GM06990 (cell line): Measurements from ENCODE around the gene ASIC5.

Experiments
- DNase-seq: peaks from one replicate; pipeline ENCODE4 v3.0.0-alpha.2; 2011; ENCODE audit not compliant: insufficient read length; ENCODE audit errors: extremely low read depth
- H3K27me3 ChIP-seq: replicated peaks from 2 replicates; pipeline ENCODE4 v1.6.0; 2011; ENCODE audit warnings: low read length; ENCODE audit not compliant: control insufficient read depth, insufficient read depth
- H3K36me3 ChIP-seq: 2 replicates; pipeline ENCODE4 v1.5.1; 2011; ENCODE audit warnings: low read length; ENCODE audit not compliant: control insufficient read depth, insufficient read depth
- H3K4me3 ChIP-seq: replicated peaks from 2 replicates; pipeline ENCODE4 v1.5.1; 2011; ENCODE audit warnings: low read depth, mild to moderate bottlenecking, control low read depth, low read length
- TF ChIP-seq, protein P1 (sequence below): IDR thresholded peaks from 2 replicates; pipeline ENCODE4 v1.5.1; 2011; ENCODE audit warnings: low read length, control low read depth, mild to moderate bottlenecking, inconsistent platforms; ENCODE audit not compliant: insufficient read depth, poor library complexity, severe bottlenecking

The ASIC5 gene, protein sequence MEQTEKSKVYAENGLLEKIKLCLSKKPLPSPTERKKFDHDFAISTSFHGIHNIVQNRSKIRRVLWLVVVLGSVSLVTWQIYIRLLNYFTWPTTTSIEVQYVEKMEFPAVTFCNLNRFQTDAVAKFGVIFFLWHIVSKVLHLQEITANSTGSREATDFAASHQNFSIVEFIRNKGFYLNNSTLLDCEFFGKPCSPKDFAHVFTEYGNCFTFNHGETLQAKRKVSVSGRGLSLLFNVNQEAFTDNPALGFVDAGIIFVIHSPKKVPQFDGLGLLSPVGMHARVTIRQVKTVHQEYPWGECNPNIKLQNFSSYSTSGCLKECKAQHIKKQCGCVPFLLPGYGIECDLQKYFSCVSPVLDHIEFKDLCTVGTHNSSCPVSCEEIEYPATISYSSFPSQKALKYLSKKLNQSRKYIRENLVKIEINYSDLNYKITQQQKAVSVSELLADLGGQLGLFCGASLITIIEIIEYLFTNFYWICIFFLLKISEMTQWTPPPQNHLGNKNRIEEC

DNA sequence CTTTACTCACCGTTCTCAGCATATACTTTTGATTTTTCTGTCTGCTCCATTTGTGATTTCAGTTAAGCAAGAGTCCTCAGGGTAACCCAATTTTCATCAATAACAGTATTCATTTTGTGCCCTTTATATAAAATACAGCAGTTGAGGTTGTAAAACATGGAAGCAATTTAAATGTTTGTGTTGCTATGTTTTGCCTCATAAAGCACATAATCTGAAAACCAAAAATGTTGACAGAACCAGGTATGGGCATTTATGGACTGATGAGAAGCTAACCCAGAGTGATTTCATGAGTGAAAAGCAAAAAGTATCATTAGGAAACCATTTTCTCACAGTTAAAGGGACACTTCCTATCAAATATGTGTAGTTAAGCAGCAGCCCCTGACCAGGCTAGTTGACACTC, at the start of gene ASIC5:
Gene ASIC5, minus strand, starts transcription at position 101 of the 400 bp plus-strand sequence. Its CDS starts 51 bp downstream, at position 50.
- Histone ChIP-seq H3K36me3 (no peaks in the 10 kb centered on the region), H3K4me3 (no peak within 1 kb of the TSS), H3K27me3 (no peaks in the 10 kb centered on the region)
- DNase-seq = no peak
- TF ChIP-seq, protein P1, sequence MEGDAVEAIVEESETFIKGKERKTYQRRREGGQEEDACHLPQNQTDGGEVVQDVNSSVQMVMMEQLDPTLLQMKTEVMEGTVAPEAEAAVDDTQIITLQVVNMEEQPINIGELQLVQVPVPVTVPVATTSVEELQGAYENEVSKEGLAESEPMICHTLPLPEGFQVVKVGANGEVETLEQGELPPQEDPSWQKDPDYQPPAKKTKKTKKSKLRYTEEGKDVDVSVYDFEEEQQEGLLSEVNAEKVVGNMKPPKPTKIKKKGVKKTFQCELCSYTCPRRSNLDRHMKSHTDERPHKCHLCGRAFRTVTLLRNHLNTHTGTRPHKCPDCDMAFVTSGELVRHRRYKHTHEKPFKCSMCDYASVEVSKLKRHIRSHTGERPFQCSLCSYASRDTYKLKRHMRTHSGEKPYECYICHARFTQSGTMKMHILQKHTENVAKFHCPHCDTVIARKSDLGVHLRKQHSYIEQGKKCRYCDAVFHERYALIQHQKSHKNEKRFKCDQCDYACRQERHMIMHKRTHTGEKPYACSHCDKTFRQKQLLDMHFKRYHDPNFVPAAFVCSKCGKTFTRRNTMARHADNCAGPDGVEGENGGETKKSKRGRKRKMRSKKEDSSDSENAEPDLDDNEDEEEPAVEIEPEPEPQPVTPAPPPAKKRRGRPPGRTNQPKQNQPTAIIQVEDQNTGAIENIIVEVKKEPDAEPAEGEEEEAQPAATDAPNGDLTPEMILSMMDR = no peak

- no peak for DNase-seq
- H3K36me3 ChIP-seq = no peaks in the 10 kb centered on the region
- TF ChIP-seq, protein P1 = no peak
- no peaks in the 10 kb centered on the region for H3K27me3 ChIP-seq
- no peak overlapping the region for H3K4me3 ChIP-seq
These were observed 48.7 kb upstream of the ASIC5 start for GRCh38 chr4:155914782-155915181.

- no peak for DNase-seq
- TF ChIP-seq, protein P1 = no peak
- no peaks in the 10 kb centered on the region for H3K36me3 ChIP-seq
- H3K4me3 ChIP-seq = no peak overlapping the region
- no peaks in the 10 kb centered on the region for H3K27me3 ChIP-seq
These were observed 45.8 kb upstream of the ASIC5 start for GRCh38 chr4:155911905-155912304.

GRCh38 chr4:155909615-155910226, 43.6 kb upstream of the ASIC5 start:
- no peak for DNase-seq
- no peaks in the 10 kb centered on the region for H3K36me3 ChIP-seq
- H3K4me3 ChIP-seq = no peak overlapping the region
- TF ChIP-seq, protein P1 = no peak
- no peaks in the 10 kb centered on the region for H3K27me3 ChIP-seq

DNA sequence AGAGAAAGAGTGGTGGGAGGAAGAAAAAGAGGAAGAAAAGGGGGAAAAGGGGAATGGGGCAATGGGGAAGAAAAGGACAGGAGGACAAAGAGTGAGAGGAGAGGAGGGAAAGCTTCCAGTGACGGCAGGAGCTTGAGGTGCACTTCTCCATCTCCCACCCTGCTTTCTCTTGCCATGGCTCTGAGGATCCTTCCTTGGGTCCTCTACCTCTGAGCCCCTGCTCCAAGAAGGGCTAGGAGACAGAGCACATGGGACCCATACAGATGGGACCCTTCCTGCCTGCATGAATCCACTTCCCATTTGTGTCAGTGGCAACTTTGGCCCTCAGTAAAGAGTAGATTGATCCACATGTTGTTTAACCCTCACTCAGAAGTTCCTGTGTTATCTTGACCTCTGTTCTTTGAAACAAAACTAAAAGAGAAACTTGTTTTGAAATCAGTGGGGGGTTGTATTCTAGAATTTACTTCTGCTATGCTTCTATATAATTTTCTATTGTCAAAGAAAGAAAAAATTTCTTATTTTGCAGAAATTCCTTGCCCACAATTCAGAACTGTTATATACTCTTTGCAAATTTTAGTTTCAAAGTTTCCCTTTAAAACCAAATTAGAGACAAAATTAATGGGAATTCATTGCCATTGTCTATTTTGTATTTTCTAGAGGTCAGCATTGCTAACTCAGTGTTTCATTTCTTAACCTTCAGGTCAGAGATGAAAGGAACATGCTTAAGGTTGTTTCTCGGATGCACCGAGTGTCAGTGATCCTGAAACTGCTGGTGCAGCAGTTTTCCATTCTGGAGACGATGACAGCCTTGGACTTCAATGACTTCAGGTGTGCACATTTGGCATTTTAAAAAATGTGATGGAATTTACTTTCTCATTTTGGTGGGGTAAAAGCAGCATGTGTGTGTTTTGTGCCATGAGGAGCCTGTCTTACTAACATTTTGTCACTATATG, 42.4 kb upstream of the ASIC5 start:
- no peak for DNase-seq
- TF ChIP-seq, protein P1 = no peak
- Histone ChIP-seq H3K27me3 (no peaks in the 10 kb centered on the region), H3K4me3 (no peak overlapping the region), H3K36me3 (no peaks in the 10 kb centered on the region)
